Smooth muscle cell (in vitro differentiated cells): ENCODE measurements around the gene TMEM213. TPM values are rescaled to one million over a fixed set of nuclear protein-coding genes. Genes with fewer than 3 reads are reported as not detected.

Source experiments
- DNase-seq: peaks from one replicate; lab custom pipeline; 2025; ENCODE audit not compliant: unreplicated experiment; lab: John Stamatoyannopoulos, UW
- H2AFZ ChIP-seq: fragments of 200-600 bp; sonication (generic); 2 replicates; pipeline ENCODE4 v1.6.0; 2016; ENCODE audit warnings: antibody characterized with exemption, low read depth, mild to moderate bottlenecking
- H3F3A ChIP-seq: fragments of 200-600 bp; sonication (generic); 2 replicates; pipeline ENCODE4 v1.6.0; 2017; ENCODE audit warnings: antibody characterized with exemption, low read depth
- H3K27ac ChIP-seq: fragments of 200-600 bp; sonication (generic); 2 replicates; pipeline ENCODE4 v1.5.1; 2016; ENCODE audit warnings: low read depth, mild to moderate bottlenecking
- H3K27me3 ChIP-seq: fragments of 200-600 bp; sonication (generic); 2 replicates; pipeline ENCODE4 v1.6.1; 2016; ENCODE audit warnings: low read depth, mild to moderate bottlenecking
- H3K36me3 ChIP-seq: fragments of 200-600 bp; sonication (generic); 2 replicates; pipeline ENCODE4 v1.5.1; 2016; ENCODE audit warnings: low read depth
- H3K4me1 ChIP-seq: fragments of 200-600 bp; sonication (generic); 2 replicates; pipeline ENCODE4 v1.5.1; 2016; ENCODE audit warnings: low read depth
- H3K4me2 ChIP-seq: fragments of 200-600 bp; sonication (generic); 2 replicates; pipeline ENCODE4 v1.6.0; 2016; ENCODE audit warnings: mild to moderate bottlenecking
- H3K4me3 ChIP-seq: fragments of 200-600 bp; sonication (generic); 2 replicates; pipeline ENCODE4 v1.5.1; 2016; ENCODE audit warnings: mild to moderate bottlenecking
- H3K79me2 ChIP-seq: fragments of 200-600 bp; sonication (generic); 2 replicates; pipeline ENCODE4 v1.6.0; 2016; ENCODE audit warnings: low read depth, mild to moderate bottlenecking
- H3K9ac ChIP-seq: fragments of 200-600 bp; sonication (generic); 2 replicates; pipeline ENCODE4 v1.6.0; 2016; ENCODE audit warnings: low read depth
- H3K9me3 ChIP-seq: fragments of 200-600 bp; sonication (generic); replicated peaks from 2 replicates; pipeline ENCODE4 v1.5.1; 2016; ENCODE audit warnings: low read depth
- H4K20me1 ChIP-seq: fragments of 200-600 bp; sonication (generic); 2 replicates; pipeline ENCODE4 v1.6.0; 2016; ENCODE audit warnings: low read depth
- CTCF ChIP-seq: fragments of 200-600 bp; sonication (generic); IDR thresholded peaks from 2 replicates; pipeline ENCODE4 v1.5.1; 2017; ENCODE audit warnings: borderline replicate concordance, mild to moderate bottlenecking, antibody characterized with exemption; ENCODE audit not compliant: insufficient read depth, poor library complexity, severe bottlenecking
- WGBS: methylation state at CpG from one replicate; pipeline ENCODE4 v1.1.7; 2016; ENCODE audit warnings: low lambda C conversion rate; 5-methylcytosine and 5-hydroxymethylcytosine counted together
- polyA plus RNA-seq: library from polyadenylated mRNA; unstranded; fragments of >200 nt; fragmentation: Nextera tagmentation; extraction: Ambion mirVana; gene quantifications from 2 replicates; pipeline ENCODE4 v1.2.1, GENCODE V29; 2016
- total RNA-seq: library from RNA; depleted of rRNA; stranded (reverse); fragments of >200 nt; gene quantifications from 2 replicates; pipeline ENCODE4 v1.2.3, GENCODE V29; 2014

TMEM213 gene
- total and polyA plus RNA-seq, 2 experiments from 2014 or later = not detected

GRCh38 chr7:138866353-138866752, 68.6 kb downstream of the TMEM213 start:
- Histone ChIP-seq H3K27me3 (no peaks in the 10 kb centered on the region), H2AFZ (no peak overlapping the region), H3K4me2 (no peak overlapping the region), H3K4me1 (no peaks in the 10 kb centered on the region), H4K20me1 (no peaks in the 10 kb centered on the region), H3K27ac (no peak overlapping the region), H3K4me3 (no peak overlapping the region), H3F3A (no peaks in the 10 kb centered on the region), H3K36me3 (no peaks in the 10 kb centered on the region), H3K79me2 (no peaks in the 10 kb centered on the region), H3K9me3 (no peaks in the 10 kb centered on the region), H3K9ac (no peak overlapping the region)
- 94% methylated on average over 9 of the region's 9 CpGs for WGBS
- no peak for TF ChIP-seq CTCF
- no peak for DNase-seq

GRCh38 chr7:138867744-138868143, 70.0 kb downstream of the TMEM213 start:
- TF ChIP-seq CTCF = no peak
- WGBS = 98% methylated on average over 19 of the region's 19 CpGs
- DNase-seq = no peak
- Histone ChIP-seq H3K4me1 (no peaks in the 10 kb centered on the region), H3K4me2 (no peak overlapping the region), H3K36me3 (no peaks in the 10 kb centered on the region), H3F3A (no peaks in the 10 kb centered on the region), H4K20me1 (no peaks in the 10 kb centered on the region), H3K27ac (no peak overlapping the region), H2AFZ (no peak overlapping the region), H3K27me3 (no peaks in the 10 kb centered on the region), H3K9me3 (no peaks in the 10 kb centered on the region), H3K79me2 (no peaks in the 10 kb centered on the region), H3K4me3 (no peak overlapping the region), H3K9ac (no peak overlapping the region)

GRCh38 chr7:138868711-138869110, 70.9 kb downstream of the TMEM213 start:
- no peak for DNase-seq
- Histone ChIP-seq H3F3A (no peaks in the 10 kb centered on the region), H3K9me3 (no peaks in the 10 kb centered on the region), H3K27ac (no peak overlapping the region), H3K36me3 (no peaks in the 10 kb centered on the region), H3K9ac (no peak overlapping the region), H2AFZ (no peak overlapping the region), H3K27me3 (no peaks in the 10 kb centered on the region), H4K20me1 (no peaks in the 10 kb centered on the region), H3K4me3 (no peak overlapping the region), H3K4me1 (no peaks in the 10 kb centered on the region), H3K4me2 (no peak overlapping the region), H3K79me2 (no peaks in the 10 kb centered on the region)
- 98% methylated on average over 14 of the region's 14 CpGs for WGBS
- no peak for TF ChIP-seq CTCF

- no peaks in the 10 kb centered on the region for H3K27me3 ChIP-seq
- no peaks in the 10 kb centered on the region for H3K9me3 ChIP-seq
- H3F3A ChIP-seq = no peaks in the 10 kb centered on the region
- no peak for TF ChIP-seq CTCF
- H4K20me1 ChIP-seq = no peaks in the 10 kb centered on the region
- WGBS = 98% methylated on average over 29 of the region's 30 CpGs
- no peak for DNase-seq
- H2AFZ ChIP-seq = no peak overlapping the region
- H3K9ac ChIP-seq = no peak overlapping the region
- no peaks in the 10 kb centered on the region for H3K79me2 ChIP-seq
- no peaks in the 10 kb centered on the region for H3K4me1 ChIP-seq
- H3K27ac ChIP-seq = no peak overlapping the region
- H3K4me2 ChIP-seq = no peak overlapping the region
- no peak overlapping the region for H3K4me3 ChIP-seq
- H3K36me3 ChIP-seq = no peaks in the 10 kb centered on the region
Observed at GRCh38 chr7:138869353-138869752, 71.6 kb downstream of the TMEM213 start.
